B cell (primary cell): ENCODE results near the gene PAX3.

Experiments
- CTCF ChIP-seq: fragments of 200-600 bp; IDR thresholded peaks from one replicate; pipeline ENCODE4 v1.8.0; 2022; ENCODE audit warnings: antibody characterized with exemption, mild to moderate bottlenecking
- EZH2 ChIP-seq: IDR thresholded peaks from 2 replicates; pipeline ENCODE4 v1.6.1; 2012; ENCODE audit warnings: borderline replicate concordance, low read depth, mild to moderate bottlenecking, moderate library complexity, low read length; ENCODE audit not compliant: insufficient read depth, poor library complexity, severe bottlenecking

- TF ChIP-seq EZH2, result no peak
- TF ChIP-seq CTCF, result no peak
Observed at GRCh38 chr2:222301796-222302118, 3.0 kb upstream of the PAX3 start.
